SU-DHL-6 (cell line): ENCODE data around the gene FAM237A.

Experiments used
- CTCF ChIP-seq: fragments of 200-600 bp; sonication (generic); IDR thresholded peaks from one replicate; pipeline ENCODE4 v1.5.1; 2017; ENCODE audit warnings: antibody characterized with exemption, mild to moderate bottlenecking, low read length, moderate library complexity; ENCODE audit not compliant: insufficient read depth, poor library complexity, severe bottlenecking
- EZH2phosphoT487 ChIP-seq: fragments of 200-600 bp; sonication (generic), shearing (Covaris generic); conservative IDR thresholded peaks from 2 replicates; pipeline ENCODE4 v1.6.1; 2018; ENCODE audit warnings: mild to moderate bottlenecking, antibody characterized with exemption, low read length, moderate library complexity, mixed read lengths

GRCh38 chr2:206635015-206635414 lies 7.3 kb upstream of the FAM237A start:
- TF ChIP-seq CTCF (no peak), EZH2phosphoT487 (no peak)
